A673 (cell line): ENCODE results near the gene SERPINB10. TPM values are rescaled to one million over a fixed set of nuclear protein-coding genes. Genes with fewer than 3 reads are reported as not detected.

Experiments
- BruUV-seq: library from RNA; stranded (reverse); fragments of 400-500 nt; replicated peaks from 2 replicates; lab custom pipeline; 2021; lab: Mats Ljungman, UMichigan
- CTCF ChIA-PET: fragments of 300-600 bp; sonication (Branson Sonifier 250); formaldehyde crosslinking; loops from one replicate; lab custom pipeline; 2022; ENCODE audit warnings: antibody characterized with exemption; lab: Charles Lee
- POLR2A ChIA-PET: fragments of 300-600 bp; sonication (Branson Sonifier 250); formaldehyde crosslinking; loops from one replicate; lab custom pipeline; 2022; ENCODE audit warnings: antibody characterized with exemption; ENCODE audit not compliant: low non-redundant PET; lab: Charles Lee
- DNase-seq: peaks from one replicate; pipeline ENCODE4 v3.0.0-alpha.2; 2015; ENCODE audit warnings: low spot score
- H3K27ac ChIP-seq: fragments of 200-600 bp; sonication (generic); 2 replicates; pipeline ENCODE4 v1.5.1; 2016; ENCODE audit warnings: mixed run types, low read depth, mild to moderate bottlenecking, mixed read lengths, antibody characterized with exemption, low read length; ENCODE audit not compliant: poor library complexity, severe bottlenecking
- H3K27me3 ChIP-seq: fragments of 200-600 bp; sonication (generic); replicated peaks from 2 replicates; pipeline ENCODE4 v1.6.1; 2017; ENCODE audit warnings: mixed run types, low read depth, mild to moderate bottlenecking, mixed read lengths, antibody characterized with exemption, low read length; ENCODE audit not compliant: insufficient read depth, poor library complexity
- H3K36me3 ChIP-seq: fragments of 200-600 bp; sonication (generic); 2 replicates; pipeline ENCODE4 v1.6.1; 2016; ENCODE audit warnings: mixed run types, mild to moderate bottlenecking, mixed read lengths, antibody characterized with exemption, low read length; ENCODE audit not compliant: insufficient read depth, poor library complexity, severe bottlenecking
- H3K4me1 ChIP-seq: fragments of 200-600 bp; sonication (generic); 2 replicates; pipeline ENCODE4 v1.6.1; 2017; ENCODE audit warnings: mixed run types, mild to moderate bottlenecking, mixed read lengths, antibody characterized with exemption, low read length; ENCODE audit not compliant: insufficient read depth, poor library complexity, severe bottlenecking
- H3K4me3 ChIP-seq: fragments of 200-600 bp; sonication (generic); 2 replicates; pipeline ENCODE4 v1.5.1; 2016; ENCODE audit warnings: low read depth, mixed run types, mild to moderate bottlenecking, mixed read lengths, low read length; ENCODE audit not compliant: poor library complexity, severe bottlenecking
- H3K9me3 ChIP-seq: fragments of 200-600 bp; sonication (generic); 2 replicates; pipeline ENCODE4 v1.6.1; 2016; ENCODE audit warnings: mixed run types, low read depth, mild to moderate bottlenecking, mixed read lengths, antibody characterized with exemption, low read length; ENCODE audit not compliant: poor library complexity, severe bottlenecking
- CTCF ChIP-seq: fragments of 300-800, 200-600 bp; sonication (generic); conservative IDR thresholded peaks from 2 replicates; pipeline ENCODE4 v1.5.1; 2017; ENCODE audit warnings: low read depth, mild to moderate bottlenecking, antibody characterized with exemption, low read length, moderate library complexity, mixed read lengths
- EZH2 ChIP-seq: fragments of 200-600 bp; sonication (generic); IDR thresholded peaks from 2 replicates; pipeline ENCODE4 v1.6.1; 2017; ENCODE audit warnings: borderline replicate concordance, low read depth, mild to moderate bottlenecking, mixed read lengths, antibody characterized with exemption, low read length; ENCODE audit not compliant: poor library complexity, severe bottlenecking
- intact Hi-C: fragments of 100-400 bp; cut with micrococcal nuclease; formaldehyde crosslinking; loops from one replicate; pipeline ENCODE4 v1.10.0; 2022; ENCODE audit not compliant: unreplicated experiment
- total RNA-seq: library from RNA; stranded (reverse); gene quantifications from 2 replicates; pipeline ENCODE4 v1.2.3, GENCODE V29; 2021

The SERPINB10 gene
- total RNA-seq, 1 experiment from 2014 or later = not detected

- no peak overlapping the region for H3K27ac ChIP-seq
- intact Hi-C loops = no loop called here
- peaks cover 6% of the 10 kb centered on the region for H3K4me1 ChIP-seq
- H3K9me3 ChIP-seq = no peaks in the 10 kb centered on the region
- POLR2A ChIA-PET = no interaction called here
- no peaks in the 10 kb centered on the region for H3K36me3 ChIP-seq
- CTCF ChIA-PET = no interaction called here
- no peaks in the 10 kb centered on the region for H3K27me3 ChIP-seq
- DNase-seq = peak; percentile 10
- no peak overlapping the region for H3K4me3 ChIP-seq
- no TSS peak for BruUV-seq
- TF ChIP-seq EZH2 (no peak), CTCF (no peak)
Observed at GRCh38 chr18:63878343-63878742, 29.4 kb upstream of the SERPINB10 start.

GRCh38 chr18:63878925-63879324, 28.8 kb upstream of the SERPINB10 start:
- Histone ChIP-seq H3K27ac (no peak overlapping the region), H3K27me3 (no peaks in the 10 kb centered on the region), H3K4me3 (no peak overlapping the region), H3K36me3 (no peaks in the 10 kb centered on the region), H3K9me3 (no peaks in the 10 kb centered on the region), H3K4me1 (peaks cover 6% of the 10 kb centered on the region)
- no TSS peak for BruUV-seq
- CTCF ChIA-PET = no interaction called here
- intact Hi-C loops = no loop called here
- TF ChIP-seq CTCF (no peak), EZH2 (no peak)
- POLR2A ChIA-PET = no interaction called here
- peak; percentile 21 for DNase-seq

- BruUV-seq = no TSS peak
- no peak overlapping the region for H3K27ac ChIP-seq
- ChIA-PET CTCF (no interaction called here), POLR2A (no interaction called here)
- no peak for DNase-seq
- H3K27me3 ChIP-seq = no peaks in the 10 kb centered on the region
- intact Hi-C loops = no loop called here
- no peaks in the 10 kb centered on the region for H3K36me3 ChIP-seq
- TF ChIP-seq CTCF (no peak), EZH2 (no peak)
- H3K4me1 ChIP-seq = peaks cover 6% of the 10 kb centered on the region
- no peak overlapping the region for H3K4me3 ChIP-seq
- no peaks in the 10 kb centered on the region for H3K9me3 ChIP-seq
Observed at GRCh38 chr18:63879709-63880108, 28.0 kb upstream of the SERPINB10 start.
